HG03060 (cell line): ENCODE measurements around the gene FAF1.
"Not testable (repeated sequence)": the region's sequence is repeated elsewhere in the genome, so short reads cannot be mapped to it uniquely, and the experiment has no call there.

Experiments used
- ATAC-seq: cut with Tn5 transposase; IDR thresholded peaks from one replicate; pipeline ENCODE4 v1.9.1; 2021; ENCODE audit warnings: low read depth, moderate number of reproducible peaks; ENCODE audit not compliant: unreplicated experiment

Gene FAF1

DNA sequence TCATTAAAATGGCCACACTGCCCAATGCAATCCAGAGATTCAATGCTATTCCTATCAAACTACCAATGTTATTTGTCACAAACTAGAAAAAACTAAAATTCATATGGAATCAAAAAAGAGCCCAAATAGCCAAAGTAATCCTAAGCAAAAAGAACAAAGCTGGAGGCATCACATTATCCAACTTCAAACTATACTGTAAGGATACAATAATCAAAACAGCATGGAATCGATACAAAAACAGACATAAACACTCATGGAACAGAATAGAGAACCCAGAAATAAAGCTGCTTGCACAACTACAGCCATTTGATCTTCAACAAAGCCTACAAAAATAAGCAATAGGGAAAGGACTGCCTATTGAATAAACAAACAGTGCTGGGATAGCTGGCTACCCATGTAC is 100.4 kb downstream of the FAF1 start:
- no peak for ATAC-seq

DNA sequence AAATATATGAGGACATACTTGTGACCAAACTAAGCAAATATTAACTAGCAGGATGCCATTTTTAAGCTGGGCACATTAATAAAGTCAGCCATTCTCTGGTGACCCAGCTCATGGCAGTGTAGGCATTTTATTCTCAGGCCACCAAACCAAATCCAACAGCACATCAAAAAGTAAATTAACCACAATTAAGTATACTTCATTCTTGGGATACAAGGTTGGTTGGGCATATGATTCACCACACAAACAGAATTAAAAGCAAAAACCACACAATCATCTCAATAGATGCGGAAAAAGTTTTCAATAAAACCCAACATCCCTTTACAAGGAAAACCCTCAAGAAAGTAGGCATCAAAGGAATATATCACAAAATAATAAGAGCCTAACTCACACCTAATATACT is 101.3 kb downstream of the FAF1 start:
- ATAC-seq, result no peak

DNA sequence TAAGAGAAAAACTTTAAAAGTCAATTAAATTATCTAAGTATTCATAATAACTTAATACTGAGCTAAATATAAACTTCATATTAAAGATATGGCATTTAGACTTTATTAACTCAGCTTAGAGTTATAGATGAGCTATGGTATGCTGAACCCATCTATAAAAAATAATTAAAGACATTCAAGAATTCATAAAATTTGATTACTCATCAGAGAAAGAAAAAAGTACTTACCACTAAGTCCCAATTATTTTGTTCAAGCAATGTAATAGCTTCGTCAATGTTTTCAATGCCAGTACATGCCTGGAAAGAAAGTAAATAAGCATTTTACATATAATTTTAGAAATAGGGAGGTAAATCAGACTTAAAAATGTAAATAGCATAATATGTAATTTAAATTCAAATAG is 102.4 kb downstream of the FAF1 start:
- no peak for ATAC-seq

DNA sequence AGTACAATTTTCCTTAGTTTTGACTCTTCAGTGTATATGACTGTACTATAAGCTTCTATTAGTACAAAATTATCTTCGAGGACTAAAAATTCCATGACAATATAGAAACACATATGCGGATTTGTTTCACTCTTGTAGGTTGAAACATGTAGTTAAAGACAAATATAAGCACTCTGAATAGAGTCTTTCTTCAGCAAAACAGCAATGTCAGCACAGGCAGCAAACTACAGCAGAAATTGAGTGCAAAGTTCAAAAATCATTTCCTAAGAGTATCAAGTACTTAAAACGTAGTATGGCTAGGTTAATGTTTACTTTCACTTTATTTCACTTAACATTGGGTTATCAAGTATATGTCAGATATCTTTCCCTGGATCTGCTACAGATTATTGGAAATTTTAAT is 106.7 kb downstream of the FAF1 start:
- no peak for ATAC-seq

- no peak for ATAC-seq
Measured at GRCh38 chr1:50852889-50853288, 107.2 kb downstream of the FAF1 start.

DNA sequence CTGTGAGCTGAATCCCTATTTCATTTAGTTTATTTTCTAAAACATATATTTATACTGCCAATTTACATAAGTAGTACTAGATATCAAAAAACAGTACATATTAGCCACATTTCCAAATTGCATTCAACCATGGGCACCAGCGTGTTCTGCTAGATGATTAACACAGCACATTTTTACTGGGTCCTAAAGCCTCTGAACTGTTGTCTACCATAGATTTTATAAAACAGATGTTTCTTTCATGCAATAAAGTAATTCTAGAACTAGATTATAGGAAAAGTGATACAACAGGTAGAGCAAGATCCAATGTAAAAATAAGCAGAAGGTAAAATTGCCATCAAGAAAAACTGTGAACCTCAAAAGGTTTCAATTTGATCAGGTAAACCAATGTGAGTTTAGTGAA is 108.6 kb downstream of the FAF1 start:
- ATAC-seq, result no peak

- ATAC-seq, result no peak
Measured at GRCh38 chr1:50851034-50851433, 109.0 kb downstream of the FAF1 start.

- ATAC-seq, result no peak
Measured at GRCh38 chr1:50847303-50847702, 112.8 kb downstream of the FAF1 start.

GRCh38 chr1:50846224-50846839 is 113.7 kb downstream of the FAF1 start:
- ATAC-seq, result no peak

DNA sequence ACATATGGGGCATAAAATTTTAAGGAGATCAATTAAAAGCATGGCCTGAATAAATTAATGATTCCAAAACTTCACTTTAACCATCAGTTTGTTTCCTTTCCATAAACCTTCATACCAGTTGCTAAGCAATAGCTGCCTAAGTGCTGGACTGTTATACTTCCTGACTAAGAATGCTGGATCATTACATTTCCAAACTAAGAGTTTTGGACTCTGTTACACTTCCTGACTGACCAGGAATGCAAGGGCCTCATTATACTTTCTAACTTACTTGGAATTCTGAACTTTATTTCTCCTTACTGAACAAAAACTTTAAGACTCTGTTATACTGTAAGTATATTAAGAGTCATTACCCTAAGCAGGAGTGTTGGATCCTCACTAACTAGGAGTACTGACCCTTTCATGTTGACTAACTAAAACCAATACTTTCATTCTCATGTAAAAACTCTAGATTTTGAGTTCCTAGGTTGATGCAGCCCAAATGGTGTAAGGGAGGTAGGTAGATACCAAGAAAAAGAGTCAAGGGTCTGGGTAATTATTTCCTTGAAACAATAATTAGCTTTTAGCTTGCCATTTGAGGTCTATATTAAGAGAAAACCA is 118.2 kb downstream of the FAF1 start:
- no peak for ATAC-seq

DNA sequence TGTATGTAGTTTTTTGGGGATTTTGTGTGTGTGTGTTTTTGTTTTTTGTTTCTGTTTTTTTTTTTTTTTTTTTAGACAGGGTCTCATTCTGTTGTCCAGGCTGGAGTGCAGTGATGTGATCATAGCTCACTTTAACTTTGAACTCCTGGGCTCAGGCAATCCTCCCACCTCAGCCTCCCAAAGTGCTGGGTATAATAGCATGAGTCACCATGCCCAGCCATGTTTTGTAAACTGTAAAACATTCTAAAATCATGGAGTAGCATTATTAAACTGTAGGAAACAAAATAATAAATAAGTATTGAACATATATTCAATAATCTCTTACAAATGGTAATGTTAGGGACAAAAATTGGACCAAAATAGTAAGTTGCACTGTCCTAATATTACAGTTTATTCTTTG is 124.0 kb downstream of the FAF1 start:
- no peak for ATAC-seq

GRCh38 chr1:50833216-50833615 is 126.9 kb downstream of the FAF1 start:
- no peak for ATAC-seq

GRCh38 chr1:50832167-50832566 is 127.9 kb downstream of the FAF1 start:
- ATAC-seq, result no peak

GRCh38 chr1:50831300-50832061 is 128.6 kb downstream of the FAF1 start:
- ATAC-seq, result no peak

DNA sequence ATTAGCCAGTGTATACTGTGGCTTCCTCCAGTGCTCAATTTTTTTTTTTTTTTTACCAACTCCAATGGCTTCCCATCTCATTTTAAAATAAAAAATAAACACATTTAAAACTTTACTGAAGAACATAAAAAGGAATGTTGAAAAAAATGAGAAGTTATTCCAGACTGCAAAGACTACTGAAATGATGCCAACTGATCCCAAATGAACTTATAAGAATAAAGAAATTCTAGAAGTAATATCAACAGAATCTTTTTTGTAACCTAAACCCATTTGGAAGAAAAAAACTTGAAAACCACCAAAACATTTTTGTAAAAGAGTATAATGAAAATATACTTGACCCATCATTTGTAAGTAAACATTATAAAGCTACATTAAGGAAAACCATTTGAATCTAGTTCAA is 129.4 kb downstream of the FAF1 start:
- no peak for ATAC-seq

- ATAC-seq, result no peak
Measured at GRCh38 chr1:50829014-50829958, 130.8 kb downstream of the FAF1 start.

DNA sequence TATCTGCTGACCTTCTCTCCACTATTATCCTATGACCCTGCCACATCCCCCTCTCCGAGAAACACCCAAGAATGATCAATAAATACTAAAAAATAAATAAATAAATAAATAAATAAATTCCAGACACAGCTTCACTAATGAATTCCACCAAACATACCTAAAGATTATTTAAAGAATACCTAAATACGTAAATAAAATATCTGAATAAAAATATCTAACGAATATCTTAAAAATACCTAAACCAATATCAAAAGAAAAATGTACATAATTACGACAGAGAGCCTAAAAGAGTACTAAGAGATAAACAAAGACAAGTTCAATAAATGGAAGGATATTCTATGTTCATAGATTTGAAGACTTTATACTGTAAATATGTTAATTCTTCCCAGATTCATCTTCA is 132.5 kb downstream of the FAF1 start:
- no peak for ATAC-seq

DNA sequence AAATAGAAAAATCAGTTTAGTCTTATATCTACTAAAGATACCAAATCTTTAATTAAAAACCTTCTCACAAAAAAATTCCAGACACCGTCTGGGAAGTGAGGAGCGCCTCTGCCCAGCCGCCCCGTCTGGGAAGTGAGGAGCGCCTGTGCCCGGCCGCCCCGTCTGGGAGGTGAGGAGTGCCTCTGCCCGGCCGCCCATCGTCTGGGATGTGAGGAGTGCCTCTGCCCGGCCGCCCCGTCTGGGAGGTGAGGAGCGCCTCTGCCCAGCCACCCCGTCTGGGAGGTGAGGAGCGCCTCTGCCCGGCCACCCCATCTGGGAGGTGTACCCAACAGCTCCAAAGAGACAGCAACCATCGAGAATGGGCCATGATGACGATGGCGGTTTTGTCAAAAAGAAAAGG is 133.3 kb downstream of the FAF1 start:
- not testable (repeated sequence) for ATAC-seq

DNA sequence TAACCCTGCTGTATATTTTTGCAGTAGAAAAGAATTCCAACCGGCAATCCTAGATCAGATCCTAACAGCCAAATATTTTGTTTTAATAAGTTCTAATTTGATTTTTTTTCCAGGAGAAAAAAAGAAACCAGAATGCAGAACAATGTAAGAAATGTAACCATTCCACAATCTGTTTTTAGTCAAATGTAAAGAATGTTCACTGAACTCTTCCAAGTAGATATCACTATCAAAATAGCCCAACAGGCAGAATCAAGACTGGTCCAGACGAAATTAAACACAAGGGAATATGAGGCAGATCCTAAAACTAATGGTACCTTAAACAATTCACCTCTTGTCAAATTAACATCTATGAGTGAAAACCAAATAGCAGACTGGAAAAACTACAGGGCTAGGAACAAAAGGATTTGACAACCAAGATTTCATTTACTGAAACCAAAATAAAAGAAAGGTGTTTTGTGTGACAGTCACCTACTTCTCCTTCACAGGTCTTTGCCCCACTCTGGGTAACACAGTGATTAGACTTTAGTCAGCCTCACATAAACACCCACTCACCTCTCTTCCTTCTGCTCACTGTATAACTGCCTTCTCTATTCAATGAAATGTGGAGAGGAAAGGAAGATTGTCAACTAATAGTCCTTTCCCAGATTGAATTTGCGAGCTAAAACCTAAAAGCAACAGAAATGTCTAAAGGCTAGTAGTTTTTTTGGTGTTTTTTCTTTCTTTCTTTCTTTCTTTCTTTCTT is 137.9 kb downstream of the FAF1 start:
- ATAC-seq, result no peak

DNA sequence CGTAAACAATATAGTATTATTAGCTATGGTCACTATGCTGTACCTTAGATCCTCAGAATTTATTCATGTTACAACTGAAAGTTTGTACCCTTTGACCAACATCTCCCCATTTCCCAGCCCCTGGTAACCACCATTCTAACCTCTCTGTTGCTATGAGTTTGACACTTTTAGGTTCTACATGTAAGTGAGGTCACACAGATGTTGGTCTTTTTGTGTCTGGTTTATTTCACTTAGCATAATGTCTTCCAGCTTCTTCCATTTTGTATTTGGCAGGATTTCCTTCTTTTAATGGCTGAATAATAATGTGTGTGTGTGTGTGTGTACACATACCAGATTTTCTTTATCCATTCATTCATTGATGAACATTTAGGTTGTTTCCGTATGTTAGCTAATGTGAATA is 139.5 kb downstream of the FAF1 start:
- ATAC-seq, result no peak
